MCF 10A (cell line): ENCODE results near the gene IGFL1. TPM values are rescaled to one million over a fixed set of nuclear protein-coding genes. Genes with fewer than 3 reads are reported as not detected.
"Not testable (repeated sequence)": the region's sequence is repeated elsewhere in the genome, so short reads cannot be mapped to it uniquely, and the experiment has no call there.

Experiments used
- BruUV-seq: library from RNA; stranded (reverse); fragments of 400-500 nt; replicated peaks from 2 replicates; lab custom pipeline; 2021; lab: Mats Ljungman, UMichigan
- CTCF ChIA-PET: fragments of 300-600 bp; sonication (Branson Sonifier 250); formaldehyde crosslinking; extraction: SDS; loops from one replicate; lab custom pipeline; 2021; ENCODE audit warnings: antibody characterized with exemption, inconsistent platforms; lab: Yijun Ruan, JAX
- POLR2A ChIA-PET: fragments of 300-600, 350-650 bp; sonication (Branson Sonifier 250); formaldehyde crosslinking; extraction: SDS; loops from one replicate; lab custom pipeline; 2020; ENCODE audit warnings: antibody characterized with exemption, inconsistent platforms; lab: Yijun Ruan, JAX
- DNase-seq: peaks from one replicate; pipeline ENCODE4 v3.0.0-alpha.2; 2018; ENCODE audit not compliant: unreplicated experiment
- H3K27ac Mint-ChIP-seq: one replicate; pipeline ENCODE4 v1.8.0; 2022; ENCODE audit warnings: mild to moderate bottlenecking, low read depth, mixed read lengths; ENCODE audit not compliant: unreplicated experiment
- H3K27me3 Mint-ChIP-seq: one replicate; pipeline ENCODE4 v1.8.0; 2022; ENCODE audit warnings: mixed read lengths; ENCODE audit not compliant: insufficient read depth, unreplicated experiment
- H3K36me3 Mint-ChIP-seq: one replicate; pipeline ENCODE4 v1.8.0; 2022; ENCODE audit warnings: mild to moderate bottlenecking, moderate library complexity, mixed read lengths; ENCODE audit not compliant: insufficient read depth, unreplicated experiment
- H3K4me1 Mint-ChIP-seq: one replicate; pipeline ENCODE4 v1.8.0; 2022; ENCODE audit warnings: mixed read lengths; ENCODE audit not compliant: insufficient read depth, unreplicated experiment
- H3K4me3 Mint-ChIP-seq: one replicate; pipeline ENCODE4 v1.8.0; 2022; ENCODE audit warnings: mild to moderate bottlenecking, moderate library complexity, mixed read lengths; ENCODE audit not compliant: unreplicated experiment
- H3K9me3 Mint-ChIP-seq: one replicate; pipeline ENCODE4 v1.8.0; 2022; ENCODE audit warnings: mixed read lengths; ENCODE audit not compliant: unreplicated experiment
- CTCF ChIP-seq: fragments of 200-600 bp; IDR thresholded peaks from one replicate; pipeline ENCODE4 v1.8.0; 2022; ENCODE audit warnings: antibody characterized with exemption, mild to moderate bottlenecking; ENCODE audit not compliant: unreplicated experiment
- intact Hi-C: fragments of 100-400 bp; cut with micrococcal nuclease; formaldehyde crosslinking; loops from 2 replicates; pipeline ENCODE4 v1.14.1; 2022
- total RNA-seq: library from RNA; stranded (reverse); gene quantifications from 2 replicates; pipeline ENCODE4 v1.2.3, GENCODE V29; 2022

The IGFL1 gene
- total RNA-seq, 1 experiment from 2014 or later: not detected

GRCh38 chr19:46262684-46263296 lies 33.2 kb downstream of the IGFL1 start:
- peak; percentile 45 for DNase-seq
- H3K27ac Mint-ChIP-seq, H3K27me3 Mint-ChIP-seq, BruUV-seq, H3K36me3 Mint-ChIP-seq, H3K4me3 Mint-ChIP-seq, intact Hi-C loops, H3K9me3 Mint-ChIP-seq: not testable (repeated sequence)
- POLR2A ChIA-PET: interaction anchor here (1.0 to 1.2 kb wide), 2 partner anchors 32 to 185 kb away, joined by 3 to 4 read pairs; no protein-coding TSS in a partner anchor
- peaks cover 17% of the 10 kb centered on the region for H3K4me1 Mint-ChIP-seq
- CTCF ChIA-PET: interaction anchor here (0.7 to 11.1 kb wide), 6 partner anchors 67 to 235 kb away, joined by 3 to 265 read pairs (median 26); partner anchors contain the start of gene IGFL4

DNA sequence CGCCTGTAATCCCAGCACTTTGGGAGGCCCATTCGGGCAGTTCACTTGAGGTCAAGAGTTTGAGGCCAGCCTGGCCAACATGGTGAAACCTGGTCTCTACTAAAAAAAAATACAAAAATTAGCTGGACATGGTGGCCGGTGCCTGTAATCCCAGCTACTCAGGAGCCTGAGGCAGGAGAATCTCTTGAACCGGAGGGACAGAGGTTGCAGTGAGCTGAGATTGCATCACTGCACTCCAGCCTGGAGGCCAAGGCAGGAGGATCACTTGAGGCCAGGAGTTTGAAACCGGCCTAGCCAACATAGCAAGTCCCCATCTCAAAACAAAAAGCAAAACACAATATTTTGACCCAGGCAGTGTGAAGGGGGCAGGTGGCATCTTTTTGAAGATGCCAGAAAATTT lies 35.3 kb downstream of the IGFL1 start:
- H3K27ac Mint-ChIP-seq, BruUV-seq, H3K36me3 Mint-ChIP-seq, H3K4me3 Mint-ChIP-seq, DNase-seq, H3K27me3 Mint-ChIP-seq, H3K9me3 Mint-ChIP-seq: not testable (repeated sequence)
- intact Hi-C loops: loop anchor here (1.0 to 2.0 kb wide), 5 partner anchors 42 to 236 kb away; no protein-coding TSS in a partner anchor
- peaks cover 11% of the 10 kb centered on the region for H3K4me1 Mint-ChIP-seq
- ChIA-PET CTCF (interaction anchor here (0.6 to 11.1 kb wide), 29 partner anchors 8 to 245 kb away, joined by 3 to 265 read pairs (median 4); partner anchors contain the start of genes IGFL4 and PPP5C), POLR2A (interaction anchor here (0.5 to 2.0 kb wide), 9 partner anchors 43 to 195 kb away, joined by 3 to 9 read pairs (median 3); no protein-coding TSS in a partner anchor)

DNA sequence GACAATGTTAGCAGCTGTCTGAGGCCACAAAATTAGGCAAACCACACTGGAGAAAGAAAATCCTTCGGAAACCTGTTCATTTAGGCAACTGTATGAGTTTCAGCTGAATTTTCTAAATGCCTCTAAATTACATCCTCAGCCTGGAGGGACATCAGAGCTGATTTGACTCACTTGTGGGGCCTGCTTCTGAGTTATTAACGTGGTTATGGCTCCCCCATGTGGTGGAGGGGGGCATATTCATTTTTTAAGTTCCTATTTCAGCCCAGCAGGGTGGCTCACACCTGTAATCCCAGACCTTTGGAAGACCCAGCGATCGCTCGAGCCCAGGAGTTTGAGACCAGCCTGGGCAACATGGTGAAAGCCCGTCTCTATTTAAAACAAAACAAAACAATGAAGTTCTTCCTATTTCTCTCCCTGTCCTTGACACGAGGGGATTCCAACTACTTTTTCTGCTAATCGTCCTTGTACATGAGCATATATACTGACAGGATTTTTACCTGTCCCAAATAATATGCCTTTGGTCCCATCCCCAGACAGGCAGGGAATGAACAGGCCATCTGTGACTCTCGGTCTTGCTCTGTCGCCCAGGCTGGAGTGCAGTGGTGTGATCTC lies 35.8 kb downstream of the IGFL1 start:
- POLR2A ChIA-PET: interaction anchor here (0.5 to 2.0 kb wide), 12 partner anchors 24 to 237 kb away, joined by 3 to 9 read pairs (median 3); no protein-coding TSS in a partner anchor
- no peak overlapping the region for H3K4me3 Mint-ChIP-seq
- H3K27me3 Mint-ChIP-seq: no peaks in the 10 kb centered on the region
- H3K9me3 Mint-ChIP-seq: no peaks in the 10 kb centered on the region
- no TSS peak for BruUV-seq
- peak; percentile 90 for DNase-seq
- peaks cover 11% of the 10 kb centered on the region for H3K4me1 Mint-ChIP-seq
- peak; percentile 93 for TF ChIP-seq CTCF
- intact Hi-C loops: loop anchor here (1.0 to 2.0 kb wide), 5 partner anchors 43 to 237 kb away; no protein-coding TSS in a partner anchor
- CTCF ChIA-PET: interaction anchor here (0.6 to 11.1 kb wide), 35 partner anchors 8 to 256 kb away, joined by 3 to 265 read pairs (median 4); partner anchors contain the start of genes IGFL4 and PPP5C
- H3K36me3 Mint-ChIP-seq: no peaks in the 10 kb centered on the region
- no peak overlapping the region for H3K27ac Mint-ChIP-seq

- CTCF ChIA-PET: interaction anchor here (0.5 to 11.1 kb wide), 8 partner anchors 11 to 252 kb away, joined by 3 to 265 read pairs (median 6); no protein-coding TSS in a partner anchor
- Mint-ChIP-seq H3K27me3 (no peaks in the 10 kb centered on the region), H3K4me1 (peaks cover 14% of the 10 kb centered on the region), H3K4me3 (no peak overlapping the region), H3K9me3 (no peaks in the 10 kb centered on the region), H3K27ac (no peak overlapping the region), H3K36me3 (no peaks in the 10 kb centered on the region)
- DNase-seq: no peak
- BruUV-seq: no TSS peak
- no peak for TF ChIP-seq CTCF
- POLR2A ChIA-PET: interaction anchor here (0.6 to 1.6 kb wide), 3 partner anchors 89 to 199 kb away, joined by 3 to 7 read pairs (median 4); no protein-coding TSS in a partner anchor
- intact Hi-C loops: no loop called here
These were observed 39.6 kb downstream of the IGFL1 start for GRCh38 chr19:46269101-46269500.
